Body of pancreas (tissue), 4 donors: ENCODE data around the gene SLC36A1.

Experiments used
- POLR2A ChIP-seq, 3 donors: fragments of 450-650 bp; IDR thresholded peaks; one replicate each; pipeline ENCODE4 v1.6.1; 2016; ENCODE audit warnings: antibody characterized with exemption in 3 of 3, mild to moderate bottlenecking in 2 of 3
- TF ChIP-seq, protein P1 (sequence below), 7 experiments: fragments of 450-650 bp in 4 of 7; fragments of 200-600 bp in 3 of 7; sonication (generic) in 3 of 7; IDR thresholded peaks; one replicate each; pipeline ENCODE4 v1.5.1; 2016 to 2019; ENCODE audit warnings: antibody characterized with exemption in 7 of 7

DNA sequence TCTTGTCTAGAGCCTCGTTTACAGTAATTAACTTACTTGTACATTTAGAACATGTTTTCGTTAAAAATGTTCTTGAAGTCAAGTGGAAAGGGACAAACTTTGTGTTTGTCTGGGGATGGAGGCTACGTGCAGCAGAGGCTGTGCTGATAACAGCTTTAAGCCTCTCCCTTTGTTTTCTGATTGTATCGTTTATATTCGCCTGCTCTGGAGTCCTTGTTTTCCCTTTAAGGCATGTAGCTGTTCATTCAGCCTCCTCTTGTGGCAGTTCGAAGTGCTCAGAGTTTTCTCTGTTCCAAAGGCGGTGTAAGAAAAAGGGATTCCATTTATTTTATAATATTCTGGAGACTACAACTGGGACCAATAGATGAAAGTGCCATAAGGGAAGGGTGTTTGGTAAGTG, 1.9 kb downstream of the SLC36A1 start:
- TF ChIP-seq POLR2A (IDR thresholded peaks at IDR 0.05) = no peak
- TF ChIP-seq, protein P1, sequence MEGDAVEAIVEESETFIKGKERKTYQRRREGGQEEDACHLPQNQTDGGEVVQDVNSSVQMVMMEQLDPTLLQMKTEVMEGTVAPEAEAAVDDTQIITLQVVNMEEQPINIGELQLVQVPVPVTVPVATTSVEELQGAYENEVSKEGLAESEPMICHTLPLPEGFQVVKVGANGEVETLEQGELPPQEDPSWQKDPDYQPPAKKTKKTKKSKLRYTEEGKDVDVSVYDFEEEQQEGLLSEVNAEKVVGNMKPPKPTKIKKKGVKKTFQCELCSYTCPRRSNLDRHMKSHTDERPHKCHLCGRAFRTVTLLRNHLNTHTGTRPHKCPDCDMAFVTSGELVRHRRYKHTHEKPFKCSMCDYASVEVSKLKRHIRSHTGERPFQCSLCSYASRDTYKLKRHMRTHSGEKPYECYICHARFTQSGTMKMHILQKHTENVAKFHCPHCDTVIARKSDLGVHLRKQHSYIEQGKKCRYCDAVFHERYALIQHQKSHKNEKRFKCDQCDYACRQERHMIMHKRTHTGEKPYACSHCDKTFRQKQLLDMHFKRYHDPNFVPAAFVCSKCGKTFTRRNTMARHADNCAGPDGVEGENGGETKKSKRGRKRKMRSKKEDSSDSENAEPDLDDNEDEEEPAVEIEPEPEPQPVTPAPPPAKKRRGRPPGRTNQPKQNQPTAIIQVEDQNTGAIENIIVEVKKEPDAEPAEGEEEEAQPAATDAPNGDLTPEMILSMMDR (IDR thresholded peaks at IDR 0.05) = no peak
